ENCODE data around the gene CRY2.

GRCh38 chr11:45877221-45877620 lies 29.9 kb downstream of the CRY2 start:
- TF ChIP-seq EGR1 (IDR thresholded peaks at IDR 0.05) = no peak
- TF ChIP-seq ZBTB7A (IDR thresholded peaks at IDR 0.05; ENCODE audit: low read depth) = no peak
- no peak for TF ChIP-seq RAD21 (IDR thresholded peaks at IDR 0.05; ENCODE audit: low read depth)
- no peak for TF ChIP-seq TAF1 (IDR thresholded peaks at IDR 0.05; ENCODE audit: low read depth)
- TF ChIP-seq REST (IDR thresholded peaks at IDR 0.05; ENCODE audit: low read depth) = no peak
- TF ChIP-seq MAX (IDR thresholded peaks at IDR 0.05) = no peak
- TF ChIP-seq CEBPB (IDR thresholded peaks at IDR 0.05) = no peak
- no peak for TF ChIP-seq CREB1 (IDR thresholded peaks at IDR 0.05; ENCODE audit: low read depth)
- no peak for TF ChIP-seq EP300 (IDR thresholded peaks at IDR 0.05; ENCODE audit: borderline replicate concordance)
- no peak for TF ChIP-seq FOXM1 (IDR thresholded peaks at IDR 0.05; ENCODE audit: borderline replicate concordance, low read depth)
